Lower lobe of right lung (tissue), 2 donors: ENCODE measurements around the gene PHEX. TPM values are rescaled to one million over a fixed set of nuclear protein-coding genes. Genes with fewer than 3 reads are reported as not detected.

Source experiments
- ATAC-seq, 2 donors: fragments of 200-7000 bp; cut with Tn5 transposase; one replicate each; pipeline ENCODE4 v1.9.1; 2020 to 2022; ENCODE audit warnings: mild to moderate bottlenecking in 2 of 2, moderate library complexity in 2 of 2
- DNase-seq: peaks from one replicate; pipeline ENCODE4 v3.0.0-alpha.2; 2020
- H3K27ac ChIP-seq: fragments of 200-600 bp; one replicate; pipeline ENCODE4 v1.8.0; 2022
- H3K27me3 ChIP-seq: fragments of 200-600 bp; one replicate; pipeline ENCODE4 v1.8.0; 2022; ENCODE audit warnings: low read depth
- H3K36me3 ChIP-seq: fragments of 200-600 bp; one replicate; pipeline ENCODE4 v1.8.0; 2022; ENCODE audit warnings: mild to moderate bottlenecking
- H3K4me1 ChIP-seq: fragments of 200-600 bp; one replicate; pipeline ENCODE4 v1.8.0; 2022
- H3K4me3 ChIP-seq: fragments of 200-600 bp; one replicate; pipeline ENCODE4 v1.8.0; 2022; ENCODE audit warnings: mild to moderate bottlenecking
- H3K9me3 ChIP-seq: fragments of 200-600 bp; one replicate; pipeline ENCODE4 v1.8.0; 2022
- intact Hi-C: fragments of 100-400 bp; cut with DNase I; formaldehyde crosslinking; loops from one replicate; pipeline ENCODE4 v1.11.0; 2022
- total RNA-seq: library from RNA; stranded (reverse); fragmentation: NEBNext Ultra II Directional; extraction: Animal tissue kit (Norgen Biotek cat#: 25700); gene quantifications from one replicate; pipeline ENCODE4 v1.2.1, GENCODE V29; 2021
- TF ChIP-seq, protein P1 (sequence below): fragments of 200-600 bp; IDR thresholded peaks from one replicate; pipeline ENCODE4 v1.8.0; 2022; ENCODE audit warnings: antibody characterized with exemption, mild to moderate bottlenecking
- donor health status: DM: no; HTN: yes; CAD: no; lungs with severe emphysema.

Gene PHEX
- total RNA-seq, 1 donor from 2014 or later: 2.7 TPM

DNA sequence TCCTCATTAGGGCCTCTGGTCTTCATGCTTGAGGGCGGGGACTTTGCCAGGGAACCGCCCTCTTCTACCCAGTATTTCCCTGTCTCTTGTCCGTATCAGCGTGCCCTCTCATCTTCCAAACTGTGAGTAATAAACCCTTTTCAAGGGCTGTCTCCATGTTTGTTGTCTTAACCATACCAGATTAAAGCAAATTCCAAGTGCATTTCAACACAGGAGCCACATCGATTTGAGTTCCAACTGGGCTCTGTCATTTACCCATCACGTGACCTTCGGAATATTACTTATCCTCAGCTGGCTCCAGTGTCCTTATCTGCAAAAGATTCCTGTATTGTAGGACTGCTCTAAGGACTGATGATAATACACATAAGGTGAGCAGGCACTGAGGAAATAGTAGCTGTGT is 6.4 kb upstream of the PHEX start:
- Histone ChIP-seq H3K4me1 (no peaks in the 10 kb centered on the region), H3K36me3 (no peaks in the 10 kb centered on the region), H3K27ac (no peak overlapping the region), H3K9me3 (no peaks in the 10 kb centered on the region), H3K4me3 (no peak overlapping the region), H3K27me3 (no peaks in the 10 kb centered on the region)
- ATAC-seq (no peak), DNase-seq (no peak)
- intact Hi-C loops: no loop called here
- TF ChIP-seq, protein P1, sequence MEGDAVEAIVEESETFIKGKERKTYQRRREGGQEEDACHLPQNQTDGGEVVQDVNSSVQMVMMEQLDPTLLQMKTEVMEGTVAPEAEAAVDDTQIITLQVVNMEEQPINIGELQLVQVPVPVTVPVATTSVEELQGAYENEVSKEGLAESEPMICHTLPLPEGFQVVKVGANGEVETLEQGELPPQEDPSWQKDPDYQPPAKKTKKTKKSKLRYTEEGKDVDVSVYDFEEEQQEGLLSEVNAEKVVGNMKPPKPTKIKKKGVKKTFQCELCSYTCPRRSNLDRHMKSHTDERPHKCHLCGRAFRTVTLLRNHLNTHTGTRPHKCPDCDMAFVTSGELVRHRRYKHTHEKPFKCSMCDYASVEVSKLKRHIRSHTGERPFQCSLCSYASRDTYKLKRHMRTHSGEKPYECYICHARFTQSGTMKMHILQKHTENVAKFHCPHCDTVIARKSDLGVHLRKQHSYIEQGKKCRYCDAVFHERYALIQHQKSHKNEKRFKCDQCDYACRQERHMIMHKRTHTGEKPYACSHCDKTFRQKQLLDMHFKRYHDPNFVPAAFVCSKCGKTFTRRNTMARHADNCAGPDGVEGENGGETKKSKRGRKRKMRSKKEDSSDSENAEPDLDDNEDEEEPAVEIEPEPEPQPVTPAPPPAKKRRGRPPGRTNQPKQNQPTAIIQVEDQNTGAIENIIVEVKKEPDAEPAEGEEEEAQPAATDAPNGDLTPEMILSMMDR: no peak

DNA sequence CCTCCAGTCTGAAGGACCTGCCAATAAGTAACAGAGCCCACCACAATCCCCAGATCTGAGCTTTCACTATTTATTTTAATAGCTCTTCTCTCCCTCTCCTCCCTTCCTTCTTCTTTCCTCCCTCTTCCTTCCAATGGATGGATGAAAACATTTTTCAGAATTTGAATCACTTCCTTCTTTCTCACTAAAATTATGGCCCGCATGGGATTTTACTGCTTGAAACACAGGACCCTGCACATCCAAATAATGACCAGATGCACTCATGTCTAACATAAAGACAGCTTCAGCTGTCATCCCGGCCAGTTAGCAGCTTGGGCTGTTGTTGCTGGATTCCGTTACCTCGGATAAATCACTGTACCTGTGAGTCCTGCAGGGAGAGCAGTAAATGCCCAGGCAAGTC is 5.4 kb upstream of the PHEX start:
- no peak for ATAC-seq

DNA sequence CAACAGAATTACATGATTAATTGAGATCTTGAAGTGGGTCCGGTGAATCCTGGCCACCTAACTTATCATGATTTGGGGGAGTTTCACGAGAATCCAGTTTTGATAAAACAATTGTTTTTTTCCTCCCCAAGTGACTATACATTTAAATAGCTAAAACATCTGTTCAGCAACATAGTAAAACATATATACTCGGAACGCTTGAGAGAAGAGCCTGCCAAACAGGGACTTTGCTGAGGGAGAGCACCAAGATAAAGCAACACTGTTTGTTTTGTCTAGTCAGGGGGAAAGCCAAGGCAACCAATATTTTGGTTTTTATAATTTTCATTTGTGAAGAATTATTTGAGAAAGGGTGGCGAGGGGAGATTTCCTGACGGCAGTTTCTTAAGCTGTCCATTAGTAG is 381 bp downstream of the PHEX start:
- no peaks in the 10 kb centered on the region for H3K36me3 ChIP-seq
- DNase-seq: no peak
- H3K9me3 ChIP-seq: no peaks in the 10 kb centered on the region
- H3K27me3 ChIP-seq: no peaks in the 10 kb centered on the region
- TF ChIP-seq, protein P1: no peak
- ATAC-seq: no peak
- no peaks in the 10 kb centered on the region for H3K4me1 ChIP-seq
- H3K27ac ChIP-seq: no peak overlapping the region
- intact Hi-C loops: no loop called here
- no peak overlapping the region for H3K4me3 ChIP-seq

More for the DNA sequence above, 5.4 kb upstream of the PHEX start:
- DNase-seq: no peak
- no peaks in the 10 kb centered on the region for H3K9me3 ChIP-seq
- no peaks in the 10 kb centered on the region for H3K27me3 ChIP-seq
- TF ChIP-seq, protein P1: no peak
- intact Hi-C loops: no loop called here
- H3K27ac ChIP-seq: no peak overlapping the region
- no peaks in the 10 kb centered on the region for H3K4me1 ChIP-seq
- H3K4me3 ChIP-seq: no peak overlapping the region
- H3K36me3 ChIP-seq: no peaks in the 10 kb centered on the region

DNA sequence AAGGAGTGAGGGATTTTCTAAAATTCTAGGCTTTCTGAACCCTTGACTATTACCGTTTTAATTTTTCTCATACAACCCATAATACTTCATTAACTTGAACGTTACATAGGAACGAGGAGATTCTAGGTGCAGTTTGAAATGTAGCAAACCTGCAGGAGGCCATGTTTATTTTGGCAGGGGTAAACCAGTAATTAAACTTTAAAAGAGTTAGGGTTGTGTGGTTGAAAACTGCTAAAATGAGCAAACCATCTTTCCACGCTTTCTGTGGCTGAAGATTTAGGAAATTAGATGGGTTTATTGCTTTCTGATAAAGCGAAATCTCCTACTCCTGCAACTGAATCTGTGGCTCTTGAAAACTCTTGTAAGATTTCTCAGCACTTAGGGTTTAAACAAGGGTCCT is 1.7 kb downstream of the PHEX start:
- intact Hi-C loops: no loop called here
- DNase-seq (no peak), ATAC-seq (no peak)
- Histone ChIP-seq H3K4me3 (no peak overlapping the region), H3K27me3 (no peaks in the 10 kb centered on the region), H3K4me1 (no peaks in the 10 kb centered on the region), H3K36me3 (no peaks in the 10 kb centered on the region), H3K27ac (no peak overlapping the region), H3K9me3 (no peaks in the 10 kb centered on the region)
- TF ChIP-seq, protein P1: no peak

DNA sequence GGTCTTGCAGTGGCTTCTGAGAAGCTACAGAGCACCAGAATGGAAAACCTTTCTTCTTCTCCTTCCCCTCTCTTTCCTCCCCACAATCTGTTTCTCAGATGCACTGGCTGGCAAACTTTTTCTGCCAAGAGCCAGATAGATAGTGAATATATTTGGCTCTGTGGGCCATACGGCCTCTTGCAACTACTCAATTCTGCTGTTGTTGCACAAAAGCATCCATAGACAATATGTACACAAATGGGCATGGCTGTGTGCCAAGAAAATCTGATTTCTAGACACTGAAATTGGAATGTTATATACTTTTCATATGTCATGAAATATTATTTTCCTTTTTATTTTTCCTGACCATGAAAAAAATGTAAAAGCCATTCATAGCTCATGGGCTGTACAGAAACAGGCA is 3.1 kb downstream of the PHEX start:
- intact Hi-C loops: no loop called here
- TF ChIP-seq, protein P1: no peak
- no peak for ATAC-seq

DNA sequence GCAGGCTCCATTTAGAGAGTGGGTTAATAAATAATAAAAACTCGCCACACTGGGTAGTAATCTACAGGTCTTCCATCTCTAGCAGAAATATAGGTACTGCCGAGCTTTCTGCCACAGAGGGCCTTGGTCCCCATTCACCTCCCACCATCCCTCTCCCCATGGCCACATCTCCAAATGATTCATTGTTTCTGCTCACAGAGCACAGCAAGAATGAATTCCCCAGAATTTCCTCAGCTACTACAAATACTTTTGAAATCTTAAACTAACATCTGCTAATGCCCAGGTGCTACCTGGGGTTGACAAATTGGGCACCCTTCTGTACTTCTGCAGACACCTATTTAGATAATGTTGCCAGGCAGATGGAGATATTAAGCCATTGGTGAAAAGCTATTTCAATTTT is 5.1 kb downstream of the PHEX start:
- H3K4me3 ChIP-seq: no peak overlapping the region
- no peaks in the 10 kb centered on the region for H3K36me3 ChIP-seq
- H3K4me1 ChIP-seq: no peaks in the 10 kb centered on the region
- DNase-seq (no peak), ATAC-seq (no peak)
- H3K27ac ChIP-seq: no peak overlapping the region
- H3K9me3 ChIP-seq: no peaks in the 10 kb centered on the region
- H3K27me3 ChIP-seq: no peaks in the 10 kb centered on the region
- TF ChIP-seq, protein P1: no peak
- intact Hi-C loops: no loop called here

More for the DNA sequence above, 3.1 kb downstream of the PHEX start:
- Histone ChIP-seq H3K4me3 (no peak overlapping the region), H3K9me3 (no peaks in the 10 kb centered on the region), H3K27ac (no peak overlapping the region), H3K27me3 (no peaks in the 10 kb centered on the region), H3K36me3 (no peaks in the 10 kb centered on the region), H3K4me1 (no peaks in the 10 kb centered on the region)
- no peak for DNase-seq
